ENCODE results near the gene HSPA12B. TPM values are rescaled to one million over a fixed set of nuclear protein-coding genes. Genes with fewer than 3 reads are reported as not detected.

Gene HSPA12B
- total RNA-seq, 1 donor from 2014 or later, result 13.5 TPM

DNA sequence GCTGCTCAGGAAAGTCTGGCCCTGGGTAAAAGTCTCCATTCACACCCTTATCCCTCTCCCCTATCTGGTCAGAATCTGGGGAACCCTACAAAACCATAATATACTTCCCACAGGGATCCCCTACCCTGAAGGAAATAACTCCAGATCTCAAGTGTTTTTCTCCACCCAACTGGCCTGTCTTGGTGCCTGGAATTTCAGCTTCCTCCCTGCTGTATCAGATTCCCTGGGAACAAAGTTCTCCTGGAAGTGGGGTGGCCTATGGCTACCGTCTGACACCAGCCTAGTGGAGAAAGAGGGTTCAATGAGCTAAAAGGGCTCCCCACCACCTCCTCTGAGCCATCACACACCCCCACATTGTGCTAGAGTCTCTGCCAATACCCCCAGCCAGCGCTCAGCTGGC lies 15.0 kb downstream of the HSPA12B start:
- DNase-seq (ENCODE audit: low spot score), result no peak

DNA sequence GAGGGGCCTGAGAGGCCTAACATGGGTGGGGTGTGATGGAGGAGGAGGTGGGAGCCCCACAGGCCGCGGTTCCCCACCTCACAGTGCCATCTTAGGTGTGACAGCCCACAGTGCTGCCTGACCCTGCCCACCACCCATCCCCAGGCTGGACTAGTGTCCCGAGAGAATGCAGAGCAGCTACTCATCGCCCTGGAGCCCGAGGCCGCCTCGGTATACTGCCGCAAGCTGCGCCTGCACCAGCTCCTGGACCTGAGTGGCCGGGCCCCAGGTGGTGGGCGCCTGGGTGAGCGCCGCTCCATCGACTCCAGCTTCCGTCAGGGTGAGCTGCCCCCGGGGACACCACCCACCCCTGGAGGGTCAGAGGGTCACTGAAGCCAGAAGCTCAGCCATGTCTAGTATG lies 15.6 kb downstream of the HSPA12B start:
- DNase-seq (ENCODE audit: low spot score), result no peak

DNA sequence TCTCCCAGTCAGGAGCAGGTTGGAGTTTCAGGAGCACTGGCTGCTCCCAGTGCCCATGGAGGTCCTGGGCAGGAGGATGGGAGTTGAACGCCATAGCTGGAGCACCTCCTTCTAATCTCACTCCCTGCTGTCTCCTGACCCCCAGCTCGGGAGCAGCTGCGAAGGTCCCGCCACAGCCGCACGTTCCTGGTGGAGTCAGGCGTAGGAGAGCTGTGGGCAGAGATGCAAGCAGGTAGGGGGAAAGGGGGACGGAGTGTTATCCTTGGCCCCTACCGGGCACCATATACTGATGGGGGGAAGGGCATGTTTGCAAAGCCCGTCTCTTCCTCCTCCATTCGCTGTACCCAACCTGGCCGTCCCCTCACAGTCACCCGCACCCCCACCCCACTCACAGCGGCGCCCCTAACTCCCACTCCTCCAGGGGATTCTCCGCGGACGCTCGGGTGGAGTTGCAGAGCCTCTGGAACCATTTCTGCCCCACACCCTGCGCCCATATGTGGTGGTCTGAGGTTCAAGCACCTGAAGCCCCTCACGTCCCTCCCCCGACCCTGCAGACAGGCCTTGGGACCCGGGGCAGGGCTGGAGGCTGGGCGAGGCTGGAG lies 16.7 kb downstream of the HSPA12B start:
- no peak for DNase-seq (ENCODE audit: low spot score)

DNA sequence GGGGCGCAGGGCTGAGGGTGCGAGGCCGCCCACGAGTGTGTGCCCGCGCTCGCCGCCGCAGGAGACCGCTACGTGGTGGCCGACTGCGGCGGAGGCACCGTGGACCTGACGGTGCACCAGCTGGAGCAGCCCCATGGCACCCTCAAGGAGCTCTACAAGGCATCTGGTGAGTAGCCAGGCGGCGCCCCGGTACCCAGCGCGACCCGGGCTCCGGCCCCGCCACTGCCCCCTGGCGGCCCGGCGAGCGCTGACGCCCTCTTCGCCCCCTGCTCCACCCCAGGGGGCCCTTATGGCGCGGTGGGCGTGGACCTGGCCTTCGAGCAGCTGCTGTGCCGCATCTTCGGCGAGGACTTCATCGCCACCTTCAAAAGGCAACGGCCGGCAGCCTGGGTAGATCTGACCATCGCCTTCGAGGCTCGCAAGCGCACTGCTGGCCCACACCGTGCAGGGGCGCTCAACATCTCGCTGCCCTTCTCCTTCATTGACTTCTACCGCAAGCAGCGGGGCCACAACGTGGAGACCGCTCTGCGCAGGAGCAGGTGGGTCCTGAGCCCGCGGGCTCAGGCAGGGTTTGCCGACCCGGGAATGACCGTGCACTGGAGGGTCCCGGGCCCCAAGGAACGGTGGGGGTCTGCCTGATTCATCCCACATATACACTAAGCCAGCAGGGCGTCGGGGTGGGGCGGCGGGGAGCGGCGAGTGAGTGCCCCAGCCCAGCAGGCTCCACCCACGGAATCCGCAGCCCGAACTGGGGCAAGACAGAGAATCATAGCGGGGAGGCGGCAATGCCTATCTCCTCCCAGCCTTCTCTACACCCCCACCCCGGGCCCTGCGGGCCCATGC lies 17.4 kb downstream of the HSPA12B start:
- DNase-seq (ENCODE audit: low spot score), result no peak

DNA sequence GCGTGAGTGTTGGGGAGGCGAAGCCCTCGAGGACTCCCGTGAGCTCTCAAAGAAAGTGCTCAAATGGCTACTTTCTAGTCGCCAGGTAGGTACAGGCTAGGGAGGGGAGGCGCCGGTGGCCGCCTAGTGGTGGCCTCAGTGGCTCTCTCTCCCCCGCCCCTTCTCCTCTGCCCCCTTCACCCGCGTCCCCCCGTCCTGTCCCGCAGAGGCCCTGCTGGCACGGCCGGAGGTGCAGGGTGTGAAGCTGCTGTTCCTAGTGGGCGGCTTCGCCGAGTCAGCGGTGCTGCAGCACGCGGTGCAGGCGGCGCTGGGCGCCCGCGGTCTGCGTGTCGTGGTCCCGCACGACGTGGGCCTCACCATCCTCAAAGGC lies 18.8 kb downstream of the HSPA12B start:
- DNase-seq (ENCODE audit: low spot score), result no peak

DNA sequence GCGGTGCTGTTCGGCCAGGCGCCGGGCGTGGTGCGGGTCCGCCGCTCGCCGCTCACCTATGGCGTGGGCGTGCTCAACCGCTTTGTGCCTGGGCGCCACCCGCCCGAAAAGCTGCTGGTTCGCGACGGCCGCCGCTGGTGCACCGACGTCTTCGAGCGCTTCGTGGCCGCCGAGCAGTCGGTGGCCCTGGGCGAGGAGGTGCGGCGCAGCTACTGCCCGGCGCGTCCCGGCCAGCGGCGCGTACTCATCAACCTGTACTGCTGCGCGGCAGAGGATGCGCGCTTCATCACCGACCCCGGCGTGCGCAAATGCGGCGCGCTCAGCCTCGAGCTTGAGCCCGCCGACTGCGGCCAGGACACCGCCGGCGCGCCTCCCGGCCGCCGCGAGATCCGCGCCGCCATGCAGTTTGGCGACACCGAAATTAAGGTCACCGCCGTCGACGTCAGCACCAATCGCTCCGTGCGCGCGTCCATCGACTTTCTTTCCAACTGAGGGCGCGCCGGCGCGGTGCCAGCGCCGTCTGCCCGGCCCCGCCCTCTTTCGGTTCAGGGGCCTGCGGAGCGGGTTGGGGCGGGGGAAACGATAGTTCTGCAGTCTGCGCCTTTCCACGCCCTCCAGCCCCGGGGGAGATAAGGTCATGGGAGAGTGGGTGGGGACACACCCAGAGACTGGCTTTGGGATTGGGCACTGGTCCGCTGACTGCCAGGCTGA lies 19.3 kb downstream of the HSPA12B start:
- peak; percentile 79 for DNase-seq (ENCODE audit: low spot score)

DNA sequence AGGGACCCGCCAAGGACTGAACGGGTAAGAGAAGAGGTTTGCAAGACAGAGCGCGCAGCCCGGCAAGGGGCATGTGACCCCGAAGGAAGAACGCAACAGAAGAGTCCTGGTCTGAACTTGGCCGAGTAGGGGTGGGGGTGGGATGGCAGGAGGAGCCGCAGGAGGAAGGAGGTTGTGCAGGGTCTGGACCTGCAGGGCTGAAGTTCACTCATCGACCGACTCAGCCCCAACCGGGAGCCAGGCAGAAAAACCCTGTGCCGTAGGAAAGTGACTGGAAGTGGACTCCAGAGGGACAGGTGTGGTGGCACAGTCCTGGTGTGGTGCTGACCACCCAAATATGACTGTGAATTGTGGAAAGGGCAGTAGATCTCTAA lies 19.9 kb downstream of the HSPA12B start:
- no peak for DNase-seq (ENCODE audit: low spot score)

DNA sequence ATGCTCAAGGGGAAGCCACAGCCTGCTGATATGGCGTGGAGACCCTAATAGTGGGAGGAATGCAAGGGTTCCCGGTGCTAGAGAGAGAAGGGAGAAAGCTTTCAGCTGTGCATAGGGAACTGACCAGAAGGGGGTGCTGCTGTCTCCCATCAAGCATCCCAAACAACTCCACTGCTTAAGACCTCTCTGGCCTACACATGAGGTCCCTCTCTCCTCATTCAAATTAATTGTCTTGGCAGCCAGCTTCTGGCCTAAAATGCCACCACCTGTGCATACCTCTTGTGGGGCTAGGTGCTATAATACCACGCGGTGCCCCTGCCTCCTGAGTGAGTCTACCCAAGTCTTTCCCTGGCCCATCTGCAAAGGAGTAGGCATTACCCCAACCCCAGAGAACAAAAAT lies 20.6 kb downstream of the HSPA12B start:
- peak; percentile 74 for DNase-seq (ENCODE audit: low spot score)

DNA sequence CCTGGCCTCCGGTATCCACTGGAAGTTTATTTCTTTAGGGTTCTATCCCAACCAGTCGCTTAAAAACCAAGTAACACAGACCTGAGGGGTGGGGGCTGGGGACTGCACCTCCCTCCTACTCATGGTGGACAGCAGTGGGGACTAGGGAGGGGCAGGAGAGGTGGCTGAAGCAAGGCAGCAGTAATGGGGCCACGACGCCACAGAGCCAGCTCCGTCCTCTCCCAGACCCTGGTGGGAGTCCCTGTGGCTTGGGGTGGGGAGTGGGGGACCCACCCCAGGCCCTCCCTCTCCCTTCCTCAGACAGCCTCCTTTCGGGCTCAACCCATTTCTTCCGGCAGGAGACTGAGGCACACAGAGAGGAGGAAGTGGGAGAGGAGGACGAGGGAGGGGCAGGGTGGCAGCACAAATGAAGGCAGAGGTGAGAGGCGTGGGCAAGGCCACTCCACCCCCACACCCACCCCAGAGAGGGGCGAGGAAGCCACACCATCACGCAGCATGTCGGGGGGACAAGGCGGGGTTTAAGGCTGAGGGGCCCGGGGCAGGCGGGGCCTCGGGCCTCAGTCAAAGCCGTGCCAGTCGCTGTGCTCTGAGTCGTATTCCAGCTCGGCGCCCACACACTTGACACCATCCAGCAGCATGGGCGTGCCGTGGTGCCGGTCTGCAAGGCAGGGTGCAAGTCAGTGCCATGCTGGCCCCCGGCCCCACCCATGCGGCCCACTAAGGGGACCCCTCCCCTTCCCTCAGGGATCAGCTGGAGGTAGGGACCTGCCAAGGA lies 21.2 kb downstream of the HSPA12B start:
- DNase-seq (ENCODE audit: low spot score), result no peak

- DNase-seq (ENCODE audit: low spot score), result no peak
Measured at GRCh38 chr20:3754276-3754630, 21.8 kb downstream of the HSPA12B start.

DNA sequence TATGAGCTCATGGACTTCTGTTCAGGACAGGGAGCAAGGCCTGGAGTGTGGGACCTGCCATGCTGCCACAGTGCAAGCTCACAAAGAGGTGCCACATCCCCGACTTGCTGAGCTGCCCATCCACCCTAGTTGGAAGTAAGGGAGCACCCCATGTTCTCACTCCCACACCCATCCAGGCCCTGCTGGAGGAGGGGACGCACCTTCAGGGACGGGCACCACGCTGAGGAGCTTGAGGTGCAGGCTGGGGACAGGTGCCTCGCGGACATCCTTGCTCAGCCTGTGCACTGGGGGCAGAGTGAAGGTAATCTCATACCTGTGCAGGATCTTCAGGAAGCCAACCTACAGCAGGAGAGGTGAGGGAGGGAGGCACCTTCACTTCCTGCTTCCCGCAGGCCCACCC lies 22.8 kb downstream of the HSPA12B start:
- no peak for DNase-seq (ENCODE audit: low spot score)

DNA sequence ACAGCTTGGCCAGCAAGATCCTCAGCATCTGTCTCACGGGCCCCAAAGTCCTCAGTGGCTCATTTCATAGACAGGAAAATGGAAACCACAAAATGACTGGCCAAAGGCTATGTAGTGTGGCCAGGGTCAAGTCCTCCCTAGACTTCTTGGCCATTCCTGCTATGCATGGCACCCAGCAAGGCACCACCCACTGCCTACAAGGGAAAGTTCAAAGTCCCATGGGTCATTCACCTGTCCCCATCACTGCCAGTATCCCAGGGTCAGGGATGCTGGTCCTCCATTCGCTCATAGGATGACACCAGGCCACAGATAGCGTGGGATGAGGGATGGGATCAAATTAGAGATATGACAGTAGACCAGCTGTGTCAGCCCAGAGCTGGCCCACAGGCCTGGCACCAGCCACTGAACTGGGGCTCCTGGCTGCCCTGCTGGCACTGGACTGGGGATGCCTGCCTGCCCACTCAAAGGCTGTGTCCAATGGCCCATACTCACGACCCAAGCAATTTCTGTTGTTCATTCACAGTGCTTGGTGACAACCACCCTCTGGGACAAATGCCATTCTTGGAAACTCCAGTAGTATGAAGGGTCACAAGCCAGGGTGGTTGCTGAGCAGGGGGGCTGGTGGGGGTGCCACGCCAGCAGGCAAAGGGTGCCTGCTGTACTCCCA lies 23.5 kb downstream of the HSPA12B start:
- DNase-seq (ENCODE audit: low spot score), result no peak

- no peak for DNase-seq (ENCODE audit: low spot score)
Measured at GRCh38 chr20:3757268-3757667, 24.8 kb downstream of the HSPA12B start.

DNA sequence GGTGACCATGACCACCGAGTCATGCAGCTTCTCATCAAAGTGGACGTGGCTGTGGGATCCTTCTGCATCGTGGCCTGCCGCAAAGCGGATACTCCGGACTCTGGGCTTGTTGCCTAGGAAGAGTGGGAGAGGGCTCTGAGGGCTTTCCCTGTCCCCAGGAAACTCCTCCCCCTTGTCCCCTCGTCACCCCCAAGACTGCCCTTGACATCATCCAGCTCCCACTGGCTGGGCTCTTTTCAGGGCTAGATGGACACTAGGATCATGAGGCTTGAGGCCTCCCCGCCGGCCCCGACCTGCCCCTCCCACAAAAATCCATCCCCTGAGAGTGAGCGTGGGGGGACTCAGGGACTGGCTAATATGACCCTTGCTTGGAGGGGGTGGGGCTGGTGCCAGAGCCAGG lies 26.1 kb downstream of the HSPA12B start:
- no peak for DNase-seq (ENCODE audit: low spot score)

DNA sequence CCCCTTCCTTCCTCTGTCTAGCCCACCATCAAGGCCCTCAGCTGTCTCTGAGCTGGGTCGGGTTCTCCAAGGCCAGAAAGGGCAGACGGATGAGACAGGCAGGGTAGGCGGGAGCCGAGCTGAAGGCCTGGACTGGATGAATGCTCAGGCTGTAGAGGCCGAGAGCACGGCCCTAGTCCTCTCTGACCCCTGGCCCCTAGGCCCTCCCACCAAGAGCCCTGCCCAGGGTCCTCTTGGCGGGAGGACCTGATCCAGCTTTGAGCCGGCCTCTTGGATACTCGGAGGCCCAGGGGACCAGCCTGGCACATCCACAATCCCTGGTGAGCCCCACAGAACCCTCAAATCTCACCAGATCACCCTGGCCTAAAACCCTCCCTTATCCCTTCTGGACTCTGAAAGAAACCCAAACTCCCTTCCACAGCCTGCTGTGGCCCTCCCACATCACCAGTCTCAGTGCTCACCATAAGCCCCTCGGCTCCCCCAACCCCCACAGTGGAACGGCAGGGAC lies 26.9 kb downstream of the HSPA12B start:
- DNase-seq (ENCODE audit: low spot score), result peak; percentile 71

- DNase-seq (ENCODE audit: low spot score), result no peak
Measured at GRCh38 chr20:3759884-3760283, 27.4 kb downstream of the HSPA12B start.

GRCh38 chr20:3760655-3761348 lies 28.3 kb downstream of the HSPA12B start:
- DNase-seq (ENCODE audit: low spot score), result no peak

GRCh38 chr20:3763671-3764601 lies 31.5 kb downstream of the HSPA12B start:
- no peak for DNase-seq (ENCODE audit: low spot score)

GRCh38 chr20:3764659-3765058 lies 32.2 kb downstream of the HSPA12B start:
- DNase-seq (ENCODE audit: low spot score), result no peak

Data from umbilical cord (tissue), 2 donors.